ENCODE measurements around the gene CSAD.

DNA sequence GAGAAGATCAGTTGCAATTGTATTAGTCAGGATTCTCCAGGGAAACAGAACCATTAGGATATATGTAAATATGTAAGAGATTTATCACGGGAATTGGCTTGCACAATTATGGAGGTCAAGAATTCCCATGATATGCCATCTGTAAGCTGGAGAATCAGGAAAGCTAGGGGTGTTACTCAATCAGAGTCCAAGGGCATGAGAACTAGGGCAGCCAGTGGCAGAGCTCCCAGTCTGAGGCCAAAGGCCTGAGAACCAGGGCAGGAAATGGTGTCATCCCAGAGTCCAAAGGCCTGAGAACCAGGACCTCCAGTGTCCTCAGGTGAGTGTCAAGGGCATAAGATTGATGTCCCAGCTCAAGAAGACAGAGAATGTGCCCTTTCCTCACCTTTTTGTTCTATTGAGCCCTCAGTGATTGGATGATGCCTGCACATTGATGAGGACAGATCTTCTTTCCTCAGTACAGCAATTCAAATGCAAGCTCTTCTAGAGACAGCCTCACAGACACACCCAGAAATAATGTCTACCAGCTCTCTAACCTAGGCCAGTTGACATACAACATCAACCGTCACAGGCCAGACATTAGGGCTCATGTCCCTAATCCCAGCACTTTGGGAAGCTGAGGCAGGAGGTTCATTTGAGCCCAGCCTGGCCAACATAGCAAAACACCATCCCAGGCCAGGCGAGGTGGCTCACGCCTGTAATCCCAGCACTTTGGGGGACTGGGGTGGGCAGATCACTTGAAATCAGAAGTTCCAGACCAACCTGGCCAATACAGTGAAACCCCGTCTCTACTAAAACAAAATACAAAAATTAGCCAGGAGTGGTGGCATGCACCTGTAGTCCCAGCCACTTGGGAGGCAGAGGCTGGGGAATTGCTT is 35.1 kb downstream of the CSAD start:
- TF ChIP-seq, protein P1, sequence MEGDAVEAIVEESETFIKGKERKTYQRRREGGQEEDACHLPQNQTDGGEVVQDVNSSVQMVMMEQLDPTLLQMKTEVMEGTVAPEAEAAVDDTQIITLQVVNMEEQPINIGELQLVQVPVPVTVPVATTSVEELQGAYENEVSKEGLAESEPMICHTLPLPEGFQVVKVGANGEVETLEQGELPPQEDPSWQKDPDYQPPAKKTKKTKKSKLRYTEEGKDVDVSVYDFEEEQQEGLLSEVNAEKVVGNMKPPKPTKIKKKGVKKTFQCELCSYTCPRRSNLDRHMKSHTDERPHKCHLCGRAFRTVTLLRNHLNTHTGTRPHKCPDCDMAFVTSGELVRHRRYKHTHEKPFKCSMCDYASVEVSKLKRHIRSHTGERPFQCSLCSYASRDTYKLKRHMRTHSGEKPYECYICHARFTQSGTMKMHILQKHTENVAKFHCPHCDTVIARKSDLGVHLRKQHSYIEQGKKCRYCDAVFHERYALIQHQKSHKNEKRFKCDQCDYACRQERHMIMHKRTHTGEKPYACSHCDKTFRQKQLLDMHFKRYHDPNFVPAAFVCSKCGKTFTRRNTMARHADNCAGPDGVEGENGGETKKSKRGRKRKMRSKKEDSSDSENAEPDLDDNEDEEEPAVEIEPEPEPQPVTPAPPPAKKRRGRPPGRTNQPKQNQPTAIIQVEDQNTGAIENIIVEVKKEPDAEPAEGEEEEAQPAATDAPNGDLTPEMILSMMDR (conservative IDR thresholded peaks at IDR 0.05), result no peak
- TF ChIP-seq EZH2 (IDR thresholded peaks at IDR 0.05; ENCODE audit: low read depth), result no peak
